BLaER1 treated with 17β-estradiol and CSF1 and Interleukin-3, amounts not matched to agents 10 nM and 100 nM (cell line): ENCODE results near the gene ADAMTS9.
"Not testable (repeated sequence)": the region's sequence is repeated elsewhere in the genome, so short reads cannot be mapped to it uniquely, and the experiment has no call there.

Experiments used
- H3K27ac ChIP-seq, 11 experiments: shearing (Covaris generic); formaldehyde crosslinking; 2 replicates each; pipeline ENCODE4 v1.8.1; 2022
- H3K27me3 ChIP-seq, 11 experiments: shearing (Covaris generic); formaldehyde crosslinking; 2 replicates each; pipeline ENCODE4 v1.8.1; 2022
- H3K36me3 ChIP-seq, 11 experiments: shearing (Covaris generic); formaldehyde crosslinking; 2 replicates each; pipeline ENCODE4 v1.8.1; 2022
- H3K4me1 ChIP-seq, 10 experiments: shearing (Covaris generic); formaldehyde crosslinking; 2 replicates each; pipeline ENCODE4 v1.8.1; 2022
- H3K4me2 ChIP-seq, 11 experiments: shearing (Covaris generic); formaldehyde crosslinking; 2 replicates each; pipeline ENCODE4 v1.8.1; 2022
- H3K4me3 ChIP-seq, 10 experiments: shearing (Covaris generic); formaldehyde crosslinking; 2 replicates each; pipeline ENCODE4 v1.8.1; 2022
- H3K9ac ChIP-seq, 11 experiments: shearing (Covaris generic); formaldehyde crosslinking; 2 replicates each; pipeline ENCODE4 v1.8.1; 2022
- H3K9me3 ChIP-seq, 11 experiments: shearing (Covaris generic); formaldehyde crosslinking; replicated peaks in 1 of 11; 2 replicates each; pipeline ENCODE4 v1.8.1; 2022
- H4K20me1 ChIP-seq, 11 experiments: shearing (Covaris generic); formaldehyde crosslinking; 2 replicates each; pipeline ENCODE4 v1.8.1; 2022
- Cebpa-rat ChIP-seq, 11 experiments: shearing (Covaris generic); IDR thresholded peaks; 2 replicates each; pipeline ENCODE4 v1.8.1; 2022

ADAMTS9 gene

GRCh38 chr3:64550745-64551144 is 137.1 kb downstream of the ADAMTS9 start:
- H3K9ac ChIP-seq: no peak overlapping the region
- no peak overlapping the region for H3K4me2 ChIP-seq
- TF ChIP-seq Cebpa-rat (IDR thresholded peaks at IDR 0.05): no peak
- no peak overlapping the region for H3K27ac ChIP-seq
- H4K20me1 ChIP-seq: no peaks in the 10 kb centered on the region
- H3K27me3 ChIP-seq: no peaks in the 10 kb centered on the region
- H3K9me3 ChIP-seq: no peaks in the 10 kb centered on the region
- no peaks in the 10 kb centered on the region for H3K36me3 ChIP-seq
- H3K4me1 ChIP-seq: no peaks in the 10 kb centered on the region
- no peak overlapping the region for H3K4me3 ChIP-seq

- no peaks in the 10 kb centered on the region for H4K20me1 ChIP-seq
- no peaks in the 10 kb centered on the region for H3K36me3 ChIP-seq
- TF ChIP-seq Cebpa-rat (IDR thresholded peaks at IDR 0.05): no peak
- no peaks in the 10 kb centered on the region for H3K4me1 ChIP-seq
- no peak overlapping the region for H3K9ac ChIP-seq
- H3K27ac ChIP-seq: no peak overlapping the region
- H3K9me3 ChIP-seq: 0 out of 22 replicates have a peak, but pooled peaks cover 0 to 3% (median 0%) of the 10 kb centered on the region in 11 experiments
- H3K4me3 ChIP-seq: no peak overlapping the region
- no peaks in the 10 kb centered on the region for H3K27me3 ChIP-seq
- no peak overlapping the region for H3K4me2 ChIP-seq
Measured at GRCh38 chr3:64549869-64550268, 137.9 kb downstream of the ADAMTS9 start.

DNA sequence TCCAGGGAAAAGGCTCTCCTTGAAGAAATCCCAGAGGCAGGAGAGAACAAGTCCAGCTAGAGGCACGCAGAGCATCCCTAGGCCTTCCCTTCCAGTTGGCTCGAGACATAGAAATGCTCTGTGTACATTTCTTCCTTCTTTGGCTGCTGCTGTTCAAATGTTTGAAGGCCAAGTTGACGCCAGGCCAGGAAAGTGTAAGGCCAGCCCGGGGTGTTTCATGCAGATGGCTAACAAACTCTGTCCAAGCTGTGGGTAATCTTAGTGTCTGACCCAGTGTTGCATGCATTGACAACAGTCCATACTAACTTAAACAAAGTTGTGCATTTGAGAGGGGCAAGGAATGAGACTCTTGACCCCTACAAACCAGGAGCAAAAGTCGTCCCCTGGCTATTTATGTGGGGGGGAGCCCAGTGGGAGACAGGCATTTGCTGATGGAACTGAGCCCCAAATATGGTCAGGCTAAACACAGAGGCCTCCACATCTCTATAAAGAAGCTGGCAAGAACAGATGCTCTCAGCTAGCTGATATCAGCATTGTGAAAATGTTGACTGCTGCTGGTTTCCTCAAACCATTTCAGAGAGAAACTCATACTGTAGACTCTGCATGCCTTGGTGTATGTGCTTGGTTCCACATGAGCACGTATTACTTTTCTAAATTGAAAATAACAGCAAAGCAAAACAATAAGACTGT is 139.5 kb downstream of the ADAMTS9 start:
- Histone ChIP-seq H3K36me3 (no peaks in the 10 kb centered on the region), H3K9ac (no peak overlapping the region), H4K20me1 (no peaks in the 10 kb centered on the region), H3K27ac (no peak overlapping the region), H3K4me1 (no peaks in the 10 kb centered on the region), H3K27me3 (no peaks in the 10 kb centered on the region), H3K9me3 (0 out of 22 replicates have a peak, but pooled peaks cover 0 to 3% (median 0%) of the 10 kb centered on the region in 11 experiments), H3K4me2 (no peak overlapping the region), H3K4me3 (no peak overlapping the region)
- TF ChIP-seq Cebpa-rat (IDR thresholded peaks at IDR 0.05): no peak

- no peak for TF ChIP-seq Cebpa-rat (IDR thresholded peaks at IDR 0.05)
- no peak overlapping the region for H3K4me2 ChIP-seq
Measured at GRCh38 chr3:64546856-64547255, 140.9 kb downstream of the ADAMTS9 start.

GRCh38 chr3:64545239-64545638 is 142.6 kb downstream of the ADAMTS9 start:
- not testable (repeated sequence) for H3K9me3 ChIP-seq, H3K27me3 ChIP-seq, H3K4me2 ChIP-seq, H3K9ac ChIP-seq, H3K27ac ChIP-seq, H3K4me3 ChIP-seq, H3K4me1 ChIP-seq, H4K20me1 ChIP-seq, H3K36me3 ChIP-seq

More at GRCh38 chr3:64546856-64547255, 140.9 kb downstream of the ADAMTS9 start:
- no peaks in the 10 kb centered on the region for H3K27me3 ChIP-seq
- H4K20me1 ChIP-seq: no peaks in the 10 kb centered on the region
- H3K9me3 ChIP-seq: 0 out of 22 replicates have a peak, but pooled peaks cover 0 to 3% (median 0%) of the 10 kb centered on the region in 11 experiments
- H3K36me3 ChIP-seq: no peaks in the 10 kb centered on the region
- no peaks in the 10 kb centered on the region for H3K4me1 ChIP-seq
- no peak overlapping the region for H3K27ac ChIP-seq
- no peak overlapping the region for H3K9ac ChIP-seq
- no peak overlapping the region for H3K4me3 ChIP-seq

- no peak overlapping the region for H3K9ac ChIP-seq
- H3K4me3 ChIP-seq: no peak overlapping the region
- no peak overlapping the region for H3K4me2 ChIP-seq
- 0 out of 22 replicates have a peak, but pooled peaks cover 0 to 3% (median 0%) of the 10 kb centered on the region in 11 experiments for H3K9me3 ChIP-seq
- no peaks in the 10 kb centered on the region for H3K27me3 ChIP-seq
- no peaks in the 10 kb centered on the region for H3K4me1 ChIP-seq
- no peaks in the 10 kb centered on the region; a peak in 1 of 22 replicates for H3K36me3 ChIP-seq
- no peaks in the 10 kb centered on the region for H4K20me1 ChIP-seq
- no peak for TF ChIP-seq Cebpa-rat (IDR thresholded peaks at IDR 0.05)
- H3K27ac ChIP-seq: no peak overlapping the region
Measured at GRCh38 chr3:64541803-64542202, 146.0 kb downstream of the ADAMTS9 start.

DNA sequence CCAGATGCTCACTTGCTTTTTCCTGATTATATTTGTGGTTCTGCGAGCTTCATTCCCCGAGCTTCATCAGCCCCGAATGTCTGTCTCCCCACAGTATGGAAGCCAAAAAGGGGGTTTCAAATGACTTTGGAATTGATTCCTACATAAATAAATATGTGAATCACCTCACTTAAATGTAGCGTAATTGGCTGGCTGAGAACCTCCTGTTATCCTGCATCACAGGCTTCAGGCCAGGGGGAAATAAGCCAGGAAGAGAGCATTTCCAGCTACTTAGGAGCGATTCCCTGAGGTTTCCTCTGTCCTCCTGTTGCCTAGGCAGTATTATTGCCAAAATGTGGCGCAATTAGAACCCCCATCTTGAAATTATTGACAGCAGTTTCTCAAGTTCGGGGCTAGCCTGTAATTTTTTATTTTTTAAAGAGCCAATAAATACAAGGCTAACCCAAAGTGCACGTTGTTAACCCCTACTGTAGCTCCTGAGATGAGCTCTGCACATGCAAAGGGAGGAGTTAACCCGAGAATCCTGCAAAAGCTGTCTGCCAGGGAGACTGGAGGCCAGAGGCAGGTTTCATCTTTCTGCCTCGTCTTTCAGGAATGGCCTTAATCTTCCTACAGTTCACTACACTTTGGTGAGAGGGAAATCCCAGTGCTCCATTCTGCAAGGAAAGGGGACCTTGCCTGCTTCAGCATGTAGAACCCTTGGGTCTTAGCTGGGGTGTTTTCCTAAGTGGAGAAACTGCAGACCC is 148.2 kb downstream of the ADAMTS9 start:
- Histone ChIP-seq H4K20me1 (no peaks in the 10 kb centered on the region), H3K9ac (no peak overlapping the region), H3K27me3 (no peaks in the 10 kb centered on the region), H3K9me3 (no peaks in the 10 kb centered on the region), H3K36me3 (no peaks in the 10 kb centered on the region; a peak in 1 of 22 replicates), H3K4me2 (no peak overlapping the region), H3K4me1 (no peaks in the 10 kb centered on the region), H3K4me3 (no peak overlapping the region), H3K27ac (no peak overlapping the region)
- TF ChIP-seq Cebpa-rat (IDR thresholded peaks at IDR 0.05): no peak

GRCh38 chr3:64536166-64536565 is 151.6 kb downstream of the ADAMTS9 start:
- Histone ChIP-seq H4K20me1 (no peaks in the 10 kb centered on the region; a peak in 1 of 22 replicates), H3K4me2 (no peak overlapping the region), H3K27me3 (no peaks in the 10 kb centered on the region), H3K9me3 (no peaks in the 10 kb centered on the region), H3K9ac (no peak overlapping the region), H3K4me1 (peaks cover 0 to 5% (median 2%) of the 10 kb centered on the region in 10 experiments; a peak in 2 of 20 replicates), H3K36me3 (no peaks in the 10 kb centered on the region; a peak in 1 of 22 replicates), H3K4me3 (no peak overlapping the region), H3K27ac (no peak overlapping the region)
- no peak for TF ChIP-seq Cebpa-rat (IDR thresholded peaks at IDR 0.05)

- no peaks in the 10 kb centered on the region; a peak in 1 of 22 replicates for H4K20me1 ChIP-seq
- no peaks in the 10 kb centered on the region for H3K9me3 ChIP-seq
- H3K27me3 ChIP-seq: no peaks in the 10 kb centered on the region
- TF ChIP-seq Cebpa-rat (IDR thresholded peaks at IDR 0.05): no peak
- no peak overlapping the region for H3K27ac ChIP-seq
- peak overlapping the region in 8 of 11 experiments; percentile 31 to 59 (median 43); a peak in 9 of 22 replicates for H3K4me2 ChIP-seq
- peaks cover 0 to 5% (median 2%) of the 10 kb centered on the region in 10 experiments; a peak in 2 of 20 replicates for H3K4me1 ChIP-seq
- no peak overlapping the region for H3K4me3 ChIP-seq
- no peak overlapping the region for H3K9ac ChIP-seq
- H3K36me3 ChIP-seq: no peaks in the 10 kb centered on the region
Measured at GRCh38 chr3:64533617-64534317, 154.0 kb downstream of the ADAMTS9 start.
